NCI-H2196 treated with DMSO at 0.1 percent for 48 hours (cell line): ENCODE data around the gene VPS37B.
"Not testable (repeated sequence)": the region's sequence is repeated elsewhere in the genome, so short reads cannot be mapped to it uniquely, and the experiment has no call there.

ENCODE experiments used
- DNase-seq: peaks from one replicate; lab custom pipeline; 2025; ENCODE audit not compliant: unreplicated experiment; lab: John Stamatoyannopoulos, UW

The VPS37B gene, protein sequence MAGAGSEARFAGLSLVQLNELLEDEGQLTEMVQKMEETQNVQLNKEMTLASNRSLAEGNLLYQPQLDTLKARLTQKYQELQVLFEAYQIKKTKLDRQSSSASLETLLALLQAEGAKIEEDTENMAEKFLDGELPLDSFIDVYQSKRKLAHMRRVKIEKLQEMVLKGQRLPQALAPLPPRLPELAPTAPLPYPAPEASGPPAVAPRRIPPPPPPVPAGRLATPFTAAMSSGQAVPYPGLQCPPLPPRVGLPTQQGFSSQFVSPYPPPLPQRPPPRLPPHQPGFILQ

DNA sequence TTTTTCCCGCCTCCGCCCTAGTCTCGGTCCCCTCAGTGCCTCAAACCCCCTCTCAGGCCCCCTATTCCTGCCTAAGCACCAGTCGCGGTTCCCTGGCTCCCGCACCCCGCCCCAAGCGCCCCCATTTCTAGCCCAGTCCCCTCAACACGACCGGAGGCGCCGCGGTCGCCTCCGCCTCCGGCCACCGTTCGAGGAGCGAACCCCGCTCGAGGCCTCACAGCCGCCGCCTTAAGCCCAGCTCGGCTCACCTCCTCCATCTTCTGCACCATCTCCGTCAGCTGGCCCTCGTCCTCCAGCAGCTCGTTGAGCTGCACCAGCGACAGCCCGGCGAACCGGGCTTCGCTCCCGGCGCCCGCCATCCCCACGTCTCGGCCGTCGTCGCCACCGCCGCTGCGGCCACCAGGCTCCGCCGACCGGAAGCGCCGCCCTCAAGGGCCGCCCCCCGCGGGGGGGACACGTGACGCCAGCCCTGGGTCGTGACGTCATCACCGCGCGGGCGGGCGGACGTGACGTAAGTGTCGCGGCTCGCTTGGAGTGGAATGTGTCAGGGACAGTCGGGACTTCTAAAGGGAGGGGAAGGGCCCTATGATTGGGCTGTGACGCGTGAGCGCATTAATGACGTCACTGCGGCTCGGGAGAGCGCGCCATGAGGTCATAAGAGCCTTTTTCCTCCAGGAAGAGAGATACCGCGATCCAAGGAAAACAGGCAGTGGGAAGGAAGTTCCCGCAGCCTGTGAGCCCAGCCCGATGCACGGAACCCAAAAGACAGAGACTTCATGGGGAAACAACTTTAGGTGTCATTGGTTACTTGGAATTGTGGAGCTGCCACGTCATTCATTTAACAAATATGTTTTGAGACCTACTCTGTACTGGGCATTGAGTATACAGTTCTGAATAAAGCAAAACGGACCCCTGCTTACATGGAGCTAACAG, at the start of gene VPS37B:
Gene VPS37B, minus strand, starts transcription at position 421 of the 933 bp plus-strand sequence. Its CDS starts 62 bp downstream, at position 359.
- peak; percentile 49 for DNase-seq

DNA sequence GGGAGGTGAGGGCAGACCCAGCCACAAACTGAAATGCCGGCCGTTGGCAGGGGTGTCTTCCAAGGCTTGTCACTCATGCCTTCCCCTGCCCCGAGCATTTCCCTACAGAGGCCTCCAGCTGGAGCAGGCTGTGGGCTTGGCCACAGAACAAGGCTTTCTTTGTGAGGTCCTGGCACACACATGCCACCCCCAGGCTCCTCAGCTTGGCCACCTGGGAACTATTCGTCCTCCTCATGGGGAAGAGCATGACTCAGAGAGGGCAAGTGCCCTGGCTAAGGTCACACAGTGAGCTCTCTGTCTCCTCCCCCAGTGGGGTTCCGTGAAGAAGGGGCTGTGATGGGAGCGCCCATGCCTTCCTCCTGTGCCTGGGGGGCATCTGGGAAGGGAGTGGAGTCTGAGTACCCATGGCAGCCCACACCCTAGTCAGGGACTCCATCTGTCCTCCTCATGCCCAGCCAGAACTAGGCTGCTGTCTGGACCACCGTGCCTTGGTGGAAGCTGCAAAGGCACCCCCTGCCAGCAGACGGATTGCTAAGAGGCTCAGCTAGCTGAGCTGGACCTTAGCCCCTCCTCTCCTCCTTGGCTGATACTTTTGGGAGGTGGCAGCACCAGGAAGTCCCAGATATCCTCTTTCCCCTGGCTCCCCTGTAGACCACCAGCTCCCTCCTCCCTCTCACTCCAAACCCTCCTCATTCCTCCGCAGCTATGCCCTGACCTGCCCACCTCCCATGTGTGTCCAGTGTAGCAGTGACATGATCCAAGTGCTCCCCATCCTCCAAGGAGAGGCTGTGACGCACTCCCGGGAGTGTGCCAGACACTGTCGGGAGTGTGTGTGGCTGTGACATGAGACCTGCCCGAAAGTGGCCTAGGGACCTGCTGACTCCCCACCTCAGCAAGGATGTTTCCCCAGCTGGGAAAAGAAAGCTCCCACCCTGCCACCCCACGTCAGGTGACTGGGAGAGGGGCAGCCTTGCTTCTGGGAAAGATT, 49.0 kb upstream of the VPS37B start:
- no peak for DNase-seq

DNA sequence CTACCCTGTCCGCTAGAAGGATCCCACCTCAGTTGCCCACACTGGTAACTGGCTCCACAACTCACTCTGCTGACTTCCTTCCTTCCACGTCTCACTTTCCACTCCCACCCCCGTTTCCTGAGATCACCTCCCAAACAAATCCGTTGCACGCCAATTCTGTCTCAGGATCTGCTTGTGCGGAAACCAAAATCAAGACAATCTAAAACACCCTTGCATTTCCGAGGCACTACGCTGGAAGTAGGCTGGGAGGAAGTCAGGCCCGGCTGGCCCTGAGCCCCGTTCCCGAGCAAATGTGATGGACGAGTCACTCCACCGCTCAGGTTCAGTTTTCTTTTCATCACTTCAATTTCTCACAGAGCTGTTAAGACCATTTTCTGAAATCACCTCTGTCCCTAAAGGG, 47.3 kb upstream of the VPS37B start:
- DNase-seq, result no peak

DNA sequence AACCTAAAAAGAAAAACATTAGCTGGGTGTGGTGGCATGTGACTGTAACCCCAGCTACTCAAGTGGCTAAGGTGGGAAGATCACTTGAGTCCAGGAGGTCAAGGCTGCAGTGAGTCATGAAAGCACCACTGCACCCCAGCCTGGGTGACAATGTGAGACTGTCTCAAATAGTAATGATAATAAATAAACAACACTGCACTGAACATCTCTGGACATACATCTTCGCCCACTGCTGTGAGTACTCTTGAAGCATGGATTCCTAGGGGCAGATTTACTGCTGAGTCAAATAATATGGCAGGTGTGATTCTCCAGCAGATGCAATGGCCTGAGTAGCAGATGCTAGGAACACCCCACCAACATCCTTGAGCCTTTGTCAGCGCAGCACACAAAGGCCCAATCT, 46.7 kb upstream of the VPS37B start:
- DNase-seq, result no peak

DNA sequence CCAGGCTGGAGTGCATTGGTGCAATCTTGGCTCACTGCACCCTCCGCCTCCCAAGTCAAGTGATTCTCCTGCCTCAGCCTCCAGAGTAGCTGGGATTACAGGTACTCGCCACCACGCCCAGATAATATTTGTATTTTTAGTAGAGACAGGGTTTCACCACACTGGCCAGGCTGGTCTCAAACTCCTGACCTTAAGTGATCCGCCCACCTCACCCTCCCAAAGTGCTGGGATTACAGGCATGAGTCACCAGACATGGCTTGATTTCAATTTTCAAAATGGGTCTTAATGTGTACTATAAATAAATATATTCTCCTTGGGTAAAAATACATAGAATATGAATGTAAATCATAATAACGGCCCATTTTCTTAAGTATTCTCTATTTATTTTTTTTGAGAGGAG, 45.4 kb upstream of the VPS37B start:
- DNase-seq, result not testable (repeated sequence)

DNA sequence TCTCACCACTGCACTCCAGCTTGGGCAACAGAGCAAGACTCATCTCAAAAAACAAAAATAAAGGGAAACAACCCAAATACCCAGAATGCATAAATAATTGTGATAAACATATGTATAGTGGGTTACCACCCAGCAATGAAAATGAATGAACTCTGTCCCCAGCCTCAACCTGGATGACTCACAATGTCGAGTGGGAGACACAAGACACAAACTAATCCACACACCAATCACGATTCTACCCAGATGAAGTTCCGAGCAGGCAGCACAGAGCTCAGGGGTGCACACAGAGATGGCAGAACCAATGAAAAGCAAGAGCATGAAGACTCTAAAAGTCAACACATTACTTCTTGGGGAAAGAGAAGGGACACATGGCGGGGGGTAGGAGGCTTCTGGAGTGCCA, 43.2 kb upstream of the VPS37B start:
- no peak for DNase-seq

DNA sequence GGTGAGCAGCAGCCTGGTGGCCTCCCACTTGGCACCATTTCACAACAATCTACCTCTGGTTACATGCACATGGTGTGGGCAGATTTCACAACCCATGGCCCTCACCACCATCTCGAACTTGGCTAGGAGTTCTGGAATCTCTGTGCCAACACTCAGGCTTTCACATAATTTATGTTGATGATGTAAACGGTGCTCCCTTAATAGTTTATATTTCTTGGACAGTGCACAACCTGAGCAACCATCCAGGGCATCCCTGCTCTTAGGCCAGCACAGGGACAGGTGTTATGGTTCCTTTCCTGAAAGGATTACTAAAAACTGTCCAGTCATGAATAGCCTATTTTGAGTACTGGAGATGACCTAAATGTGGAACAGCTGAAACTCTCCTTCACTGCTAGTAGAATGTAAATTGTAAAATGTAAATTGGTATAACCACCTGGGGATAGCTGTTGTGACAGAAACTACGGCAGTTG, 41.7 kb upstream of the VPS37B start:
- DNase-seq, result no peak

DNA sequence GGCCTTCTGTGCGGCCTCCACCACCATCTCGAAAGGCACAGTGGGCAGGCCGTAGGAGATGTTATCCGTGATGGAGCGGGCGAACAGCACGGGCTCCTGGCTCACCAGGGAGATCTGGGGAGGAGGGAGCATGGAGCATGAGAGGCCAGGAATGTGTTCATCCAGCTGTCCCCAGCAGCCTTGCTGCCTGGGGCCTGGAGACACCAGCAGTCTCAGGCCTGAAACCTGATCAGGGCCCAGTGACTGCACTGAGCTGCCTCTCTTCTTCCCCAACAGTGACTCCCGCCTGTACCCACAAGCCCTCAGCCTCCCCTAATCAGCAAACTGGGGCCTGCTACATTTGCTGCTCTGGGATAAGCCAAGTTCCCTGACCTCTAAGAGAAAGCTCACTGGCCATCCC, 39.4 kb upstream of the VPS37B start:
- no peak for DNase-seq

DNA sequence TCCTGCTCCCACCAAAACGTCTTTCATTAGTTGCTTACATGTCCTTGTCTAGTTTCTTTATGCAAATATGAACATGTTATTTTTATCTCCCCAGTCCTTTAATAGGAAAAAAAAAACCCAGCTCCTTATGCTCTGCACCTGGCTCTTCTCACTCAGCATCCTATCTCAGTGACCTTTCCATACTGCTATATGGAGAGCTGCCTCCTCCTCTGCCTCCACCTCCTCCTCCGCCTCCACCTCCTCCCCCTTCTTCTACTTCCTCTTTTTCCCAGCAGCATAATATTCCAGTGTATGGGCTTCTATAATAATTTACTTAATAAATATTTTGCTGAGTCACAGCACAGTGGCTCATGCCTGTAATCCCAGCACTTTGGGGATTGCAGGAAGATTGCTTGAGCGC, 38.8 kb upstream of the VPS37B start:
- DNase-seq, result no peak

DNA sequence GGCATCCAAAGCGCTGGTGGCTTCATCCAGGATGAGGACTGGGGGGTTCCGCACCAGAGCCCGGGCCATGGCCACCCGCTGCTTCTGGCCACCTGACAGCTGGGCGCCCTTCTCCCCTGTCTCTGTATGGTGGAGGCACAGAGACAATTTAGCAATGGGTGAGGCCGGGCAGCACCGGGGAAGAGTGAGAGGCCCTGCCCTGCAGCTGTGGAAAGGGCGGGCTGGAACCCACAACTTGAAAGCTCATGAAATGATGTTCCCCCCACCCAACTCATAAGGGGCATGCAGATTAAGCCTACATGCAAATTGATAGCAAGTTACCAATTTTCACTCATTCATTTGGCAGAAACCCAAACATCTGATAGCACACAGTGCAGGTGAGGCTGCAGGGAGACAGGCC, 36.3 kb upstream of the VPS37B start:
- DNase-seq, result no peak

DNA sequence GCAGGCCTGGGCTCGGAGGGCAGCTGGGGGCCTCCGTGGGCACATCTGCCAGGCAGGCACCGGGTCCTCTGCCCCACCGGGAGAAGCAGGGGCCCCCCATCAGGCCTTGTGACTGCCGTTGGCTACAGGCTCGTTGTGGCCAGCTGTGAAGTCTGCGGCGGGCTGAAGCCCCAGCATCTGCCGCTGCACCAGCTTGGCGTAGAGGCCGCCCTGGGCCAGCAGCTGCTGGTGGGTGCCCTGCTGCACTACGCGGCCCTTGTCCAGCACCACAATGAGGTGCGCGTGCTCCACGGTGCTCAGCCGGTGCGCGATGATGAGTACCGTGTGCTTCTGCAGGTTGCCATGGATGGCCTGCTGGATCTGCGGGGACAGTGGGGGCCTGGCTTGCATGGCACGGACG, 33.9 kb upstream of the VPS37B start:
- no peak for DNase-seq

DNA sequence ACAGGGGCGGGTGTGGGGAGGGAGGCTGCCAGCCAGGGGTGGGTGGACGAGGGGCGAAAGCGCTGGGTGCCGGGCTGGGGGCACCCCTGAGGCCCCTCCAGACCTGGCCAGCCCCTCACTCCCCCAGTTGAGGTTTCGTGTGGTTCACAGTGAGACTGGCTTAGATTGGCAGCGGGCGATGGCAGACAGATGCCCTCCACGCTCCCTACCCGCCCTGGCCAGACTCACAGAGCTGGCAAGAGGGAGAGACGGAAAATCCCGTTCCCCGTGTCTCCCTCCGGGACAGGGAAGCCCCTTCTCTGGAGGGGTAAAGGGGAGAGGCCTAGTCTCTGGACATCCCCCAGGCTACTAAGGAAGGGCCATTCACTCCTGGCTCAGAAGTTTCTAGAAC, 33.2 kb upstream of the VPS37B start:
- DNase-seq, result no peak

DNA sequence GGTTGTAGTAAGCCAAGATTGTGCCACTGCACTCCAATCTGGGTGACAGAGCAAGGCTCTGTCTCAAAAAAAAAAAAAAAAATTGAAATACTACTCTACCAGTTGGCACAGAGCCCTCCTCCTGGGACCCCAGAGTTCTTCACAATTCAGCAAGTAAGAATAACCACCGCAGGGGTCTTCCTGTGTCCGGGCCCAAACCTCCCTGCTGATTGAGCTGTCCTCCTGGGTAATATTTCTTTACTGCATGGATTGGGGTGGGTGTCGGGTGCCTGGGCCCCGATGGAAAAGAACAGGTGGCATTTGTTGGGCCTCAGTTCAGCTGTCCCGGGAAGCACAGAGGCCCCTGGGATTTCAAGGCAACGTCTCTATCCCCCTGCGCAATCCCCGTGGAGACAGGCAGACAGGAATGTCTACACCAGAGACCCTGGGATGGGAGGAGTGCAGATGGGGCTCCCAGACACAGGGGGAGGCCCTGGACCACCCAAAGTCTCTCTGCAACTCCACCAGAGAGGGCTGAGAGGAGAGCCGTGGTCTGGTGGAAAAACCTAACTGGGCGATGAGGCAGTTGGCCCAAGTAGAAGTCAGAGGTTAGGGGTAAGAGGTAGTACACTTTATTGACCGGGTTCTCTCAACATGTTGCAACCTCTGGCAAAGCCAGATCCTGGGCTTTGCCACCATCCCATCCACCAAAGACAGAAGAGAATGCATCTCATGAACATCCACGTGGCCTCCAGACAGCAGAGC, 32.7 kb upstream of the VPS37B start:
- no peak for DNase-seq

DNA sequence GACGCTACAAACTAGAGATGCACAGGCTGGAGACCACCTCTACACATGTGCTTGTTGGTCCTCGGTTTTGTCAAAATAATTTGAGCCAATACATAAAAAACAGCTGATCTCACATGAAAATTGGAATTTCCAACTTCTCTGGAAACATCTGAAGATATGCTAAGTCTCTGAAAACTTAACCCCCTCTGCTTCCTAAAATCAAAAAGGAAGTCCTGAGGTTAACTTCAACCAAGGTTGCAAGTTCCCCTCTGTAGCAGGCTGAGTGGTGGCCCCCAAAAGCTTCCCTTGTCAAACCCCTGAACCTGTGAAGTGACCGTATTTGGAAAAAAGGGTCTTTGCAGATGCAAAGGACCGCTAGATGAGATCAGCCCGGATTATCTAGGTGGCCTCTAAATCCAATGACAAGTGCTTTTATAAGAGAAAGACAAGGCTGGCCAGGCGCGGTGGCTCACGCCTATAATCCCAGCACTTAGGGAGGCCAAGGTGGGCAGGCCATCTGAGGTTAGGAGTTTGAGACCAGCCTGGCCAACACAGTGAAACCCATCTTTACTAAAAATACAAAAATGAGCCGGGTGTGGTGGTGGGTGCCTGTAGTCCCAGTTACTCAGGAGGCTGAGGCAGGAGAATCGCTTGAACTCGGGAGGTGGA, 32.0 kb upstream of the VPS37B start:
- no peak for DNase-seq

DNA sequence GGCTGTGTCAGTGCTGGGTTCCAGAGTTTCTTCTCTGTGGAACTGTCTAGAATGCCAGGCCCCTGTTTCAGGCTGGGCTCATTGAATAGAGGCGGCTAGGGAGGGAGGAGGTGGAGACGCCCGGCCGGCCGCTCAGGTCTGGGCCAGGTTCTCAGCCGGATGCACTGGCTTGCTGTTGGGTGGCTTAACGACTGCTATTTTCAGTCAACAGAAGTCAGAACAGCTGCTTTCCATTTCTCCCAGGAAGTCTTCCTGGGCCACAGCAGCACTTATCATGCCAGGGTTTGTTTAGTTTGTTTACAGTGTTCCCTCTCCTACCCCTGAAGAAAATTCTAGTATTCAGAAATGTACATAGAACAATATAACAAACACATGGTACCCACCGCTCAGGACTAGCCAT, 26.0 kb upstream of the VPS37B start:
- no peak for DNase-seq

DNA sequence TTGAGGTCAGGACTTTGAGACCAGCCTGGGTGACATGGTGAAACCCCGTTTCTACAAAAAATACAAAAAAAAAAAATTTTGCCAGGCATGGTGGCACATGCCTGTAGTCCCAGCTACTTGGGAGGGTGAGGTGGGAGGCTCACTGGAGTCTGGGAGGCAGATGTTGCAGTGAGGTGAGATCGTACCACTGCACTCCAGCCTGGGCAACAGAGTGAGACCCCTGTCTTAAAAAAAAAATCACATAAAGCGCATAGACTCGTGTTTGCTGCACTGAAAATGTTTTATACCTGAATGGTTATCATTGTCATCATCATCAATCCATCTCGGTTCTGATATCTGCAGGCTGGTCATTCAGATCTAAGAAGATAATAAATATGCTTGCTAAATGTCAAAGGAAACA, 24.8 kb upstream of the VPS37B start:
- DNase-seq, result no peak

DNA sequence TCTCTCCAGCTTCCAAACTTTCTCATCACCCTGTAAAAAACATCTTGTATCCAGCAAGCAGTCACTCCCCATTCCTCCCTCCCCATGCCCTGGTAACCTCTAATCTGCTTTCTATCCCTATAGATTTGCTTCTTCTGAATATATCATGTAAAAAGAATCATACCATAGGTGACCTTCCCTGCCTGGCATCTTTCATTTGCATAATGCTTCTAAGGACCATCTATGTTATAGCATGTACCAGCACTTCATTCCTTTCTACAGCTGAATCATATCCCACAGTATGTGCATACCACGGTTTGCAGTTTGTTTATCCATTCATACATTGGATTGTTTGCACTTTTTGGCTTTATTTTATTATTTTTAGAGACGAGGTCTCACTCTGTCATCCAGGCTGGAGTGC, 22.9 kb upstream of the VPS37B start:
- no peak for DNase-seq

DNA sequence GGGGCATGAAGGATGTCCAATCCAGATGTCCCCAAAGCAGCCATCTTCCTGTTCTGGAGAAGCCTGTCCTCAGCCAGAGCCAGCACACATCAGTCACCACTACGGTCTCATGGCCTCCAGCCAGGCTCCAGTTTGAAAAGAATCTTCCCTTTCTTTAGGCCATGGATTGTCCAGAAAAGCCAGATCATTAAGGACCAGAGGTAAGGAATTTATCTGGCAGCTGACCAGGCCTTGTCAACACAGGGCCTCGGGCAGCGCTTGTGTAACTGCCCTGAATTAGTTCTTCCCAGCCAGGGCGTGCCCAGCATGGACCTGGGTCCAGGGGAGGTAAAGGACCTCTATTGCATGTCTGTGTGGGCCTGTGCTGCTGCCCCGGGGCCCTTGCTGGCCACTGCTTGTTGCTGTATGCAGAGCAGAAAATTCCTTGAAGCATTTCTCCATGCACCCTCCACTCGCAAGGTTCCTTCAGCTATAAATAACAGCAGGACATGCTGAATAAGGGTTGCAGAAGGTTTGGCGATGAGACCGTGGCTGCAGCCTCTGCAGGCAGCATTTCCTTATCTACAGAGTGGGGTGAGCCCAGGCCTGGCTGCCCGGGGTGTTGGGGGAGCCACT, 21.7 kb upstream of the VPS37B start:
- DNase-seq, result no peak
